GM21390 (cell line): ENCODE results near the gene FLT1.

ENCODE experiments used
- ATAC-seq: cut with Tn5 transposase; IDR thresholded peaks from one replicate; pipeline ENCODE4 v1.9.1; 2021; ENCODE audit not compliant: unreplicated experiment

FLT1 gene

GRCh38 chr13:28429685-28430290, 65.1 kb downstream of the FLT1 start:
- peak; percentile 91 for ATAC-seq

DNA sequence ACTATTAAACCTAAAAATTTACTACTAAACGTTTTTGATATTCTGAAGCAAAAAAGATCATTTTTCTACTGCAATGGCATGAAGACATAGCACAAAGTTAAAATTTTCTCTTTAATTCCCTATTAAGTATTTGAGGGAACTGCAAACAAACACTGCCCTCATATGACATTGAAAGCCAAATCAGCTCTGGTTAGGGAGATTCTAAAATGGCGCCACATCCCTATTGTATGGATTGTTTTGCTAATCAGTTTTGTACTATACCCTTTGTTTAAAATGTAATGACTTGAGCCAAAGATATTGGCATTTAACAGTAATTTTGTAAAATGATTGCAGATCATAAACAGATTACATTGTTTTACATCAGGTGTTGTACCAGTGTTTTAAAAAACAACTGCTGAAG, 65.8 kb downstream of the FLT1 start:
- no peak for ATAC-seq

GRCh38 chr13:28426381-28426780, 68.5 kb downstream of the FLT1 start:
- no peak for ATAC-seq

GRCh38 chr13:28425793-28426192, 69.1 kb downstream of the FLT1 start:
- no peak for ATAC-seq

DNA sequence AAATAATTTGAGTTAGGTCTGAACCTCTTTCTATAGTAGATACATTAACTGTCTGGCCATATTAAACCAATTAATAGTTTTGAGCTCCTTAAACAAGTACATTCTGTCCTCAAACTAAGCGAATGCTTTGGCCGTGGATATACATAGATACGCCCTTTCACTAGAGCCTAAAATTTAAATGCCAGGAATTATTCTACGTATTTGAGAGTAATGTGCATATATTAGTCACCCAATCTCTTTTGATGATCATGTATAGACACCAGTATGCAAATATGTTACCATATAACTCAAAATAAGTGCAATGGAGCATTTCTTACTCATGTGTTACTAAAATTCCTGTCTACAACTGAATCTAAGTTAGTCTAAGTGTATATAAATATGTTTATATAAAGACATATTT, 70.4 kb downstream of the FLT1 start:
- no peak for ATAC-seq

- ATAC-seq = peak; percentile 64
Observed at GRCh38 chr13:28423010-28423409, 71.9 kb downstream of the FLT1 start.

- ATAC-seq = no peak
Observed at GRCh38 chr13:28421676-28422410, 73.1 kb downstream of the FLT1 start.

GRCh38 chr13:28420704-28421103, 74.2 kb downstream of the FLT1 start:
- ATAC-seq = no peak

DNA sequence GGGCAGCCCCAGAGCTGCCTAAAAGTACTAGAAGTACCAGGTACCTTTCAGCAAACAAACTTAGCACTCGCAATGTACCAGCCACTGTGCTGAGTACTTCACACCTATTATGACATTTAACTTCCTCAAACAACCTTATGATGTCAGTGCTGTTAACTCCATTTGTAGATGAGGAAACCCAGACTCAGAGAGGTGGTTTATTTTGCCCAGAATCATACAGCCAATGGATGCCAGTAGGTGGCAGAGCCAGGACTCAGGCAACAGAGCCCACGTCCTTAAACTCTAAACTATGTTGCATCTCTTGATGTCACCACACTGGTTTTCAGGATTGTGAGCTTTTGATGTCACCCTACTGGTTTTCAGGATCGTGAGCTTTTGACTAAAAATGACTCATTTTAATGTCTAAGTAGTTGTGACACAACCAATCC, 78.9 kb downstream of the FLT1 start:
- ATAC-seq = no peak

- ATAC-seq = peak; percentile 68
Observed at GRCh38 chr13:28413999-28414398, 80.9 kb downstream of the FLT1 start.

DNA sequence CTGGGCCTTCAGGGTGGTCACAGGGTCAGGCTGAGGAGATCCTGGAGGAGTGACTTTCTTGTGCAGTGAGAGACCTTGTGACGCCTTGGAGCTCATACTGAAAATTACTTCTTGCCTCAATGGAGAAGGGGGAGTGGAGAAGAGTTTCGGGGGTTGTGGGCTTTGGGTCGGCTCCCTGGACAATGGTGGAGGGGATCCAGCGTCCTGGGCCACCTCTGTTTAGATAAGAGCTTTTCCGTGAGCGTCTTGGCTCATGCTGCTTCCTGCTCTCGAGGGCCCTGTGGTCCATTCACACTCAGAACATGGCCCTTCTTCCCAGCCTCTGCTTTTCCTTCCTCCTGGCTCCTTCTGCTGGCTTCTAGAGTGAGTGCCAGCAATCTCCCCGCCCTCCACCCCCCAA, 81.9 kb downstream of the FLT1 start:
- no peak for ATAC-seq

GRCh38 chr13:28411831-28412353, 83.0 kb downstream of the FLT1 start:
- ATAC-seq = no peak

DNA sequence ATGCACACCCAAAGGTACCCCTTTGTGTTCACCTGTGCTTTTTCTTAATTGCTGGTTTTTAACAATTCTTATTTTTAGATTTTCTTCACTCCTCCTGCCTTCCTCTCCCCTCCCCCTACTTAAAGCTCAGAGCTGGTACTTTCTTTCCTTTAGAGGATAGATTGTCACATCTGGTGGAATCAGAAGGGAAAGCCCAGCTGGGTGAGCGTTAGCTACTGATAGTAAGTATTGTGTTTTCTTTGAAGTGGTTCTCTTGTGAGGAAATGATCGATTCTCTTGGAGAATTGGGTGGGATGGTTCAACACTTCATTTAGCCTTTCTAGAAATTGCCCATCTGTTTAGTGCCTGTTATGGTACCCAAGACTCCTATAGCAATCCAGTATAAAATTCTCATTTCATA, 84.8 kb downstream of the FLT1 start:
- no peak for ATAC-seq

GRCh38 chr13:28409648-28410047, 85.3 kb downstream of the FLT1 start:
- ATAC-seq = no peak

DNA sequence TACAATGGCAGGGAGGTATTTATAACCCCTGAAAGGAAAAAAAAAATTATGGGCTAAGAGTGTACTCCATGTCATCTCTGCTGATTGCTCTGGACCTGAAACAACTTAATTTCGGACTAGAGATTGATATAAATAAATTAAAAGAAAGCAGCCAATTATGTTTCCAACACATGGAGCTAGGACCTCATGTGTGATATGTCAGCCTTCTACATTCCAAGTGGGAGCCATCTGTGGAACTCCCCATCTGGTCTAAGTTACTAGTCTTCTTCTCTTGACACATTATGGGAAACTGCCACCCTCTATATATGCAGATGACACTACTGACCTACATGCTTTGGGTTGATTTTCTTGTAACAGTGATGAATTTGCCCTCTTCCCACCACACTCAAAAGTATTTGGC, 86.1 kb downstream of the FLT1 start:
- no peak for ATAC-seq

- no peak for ATAC-seq
Observed at GRCh38 chr13:28408235-28408848, 86.6 kb downstream of the FLT1 start.

GRCh38 chr13:28406733-28407266, 88.1 kb downstream of the FLT1 start:
- no peak for ATAC-seq

DNA sequence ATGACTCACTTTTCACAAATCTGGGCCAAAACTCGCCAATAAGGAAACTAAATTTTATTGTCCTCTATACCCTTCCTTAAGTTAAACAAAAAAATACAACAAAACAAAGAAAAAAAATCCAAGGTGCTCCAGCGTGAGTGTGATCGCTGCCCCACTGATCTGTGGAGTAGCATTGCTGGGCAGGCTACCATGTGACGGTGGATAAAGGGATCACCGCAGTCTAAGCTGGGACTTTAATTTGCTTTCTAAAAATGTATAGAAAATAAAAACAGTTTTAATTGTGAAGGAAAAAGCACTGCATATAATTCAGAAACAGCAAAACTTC, 92.9 kb downstream of the FLT1 start:
- ATAC-seq = no peak

DNA sequence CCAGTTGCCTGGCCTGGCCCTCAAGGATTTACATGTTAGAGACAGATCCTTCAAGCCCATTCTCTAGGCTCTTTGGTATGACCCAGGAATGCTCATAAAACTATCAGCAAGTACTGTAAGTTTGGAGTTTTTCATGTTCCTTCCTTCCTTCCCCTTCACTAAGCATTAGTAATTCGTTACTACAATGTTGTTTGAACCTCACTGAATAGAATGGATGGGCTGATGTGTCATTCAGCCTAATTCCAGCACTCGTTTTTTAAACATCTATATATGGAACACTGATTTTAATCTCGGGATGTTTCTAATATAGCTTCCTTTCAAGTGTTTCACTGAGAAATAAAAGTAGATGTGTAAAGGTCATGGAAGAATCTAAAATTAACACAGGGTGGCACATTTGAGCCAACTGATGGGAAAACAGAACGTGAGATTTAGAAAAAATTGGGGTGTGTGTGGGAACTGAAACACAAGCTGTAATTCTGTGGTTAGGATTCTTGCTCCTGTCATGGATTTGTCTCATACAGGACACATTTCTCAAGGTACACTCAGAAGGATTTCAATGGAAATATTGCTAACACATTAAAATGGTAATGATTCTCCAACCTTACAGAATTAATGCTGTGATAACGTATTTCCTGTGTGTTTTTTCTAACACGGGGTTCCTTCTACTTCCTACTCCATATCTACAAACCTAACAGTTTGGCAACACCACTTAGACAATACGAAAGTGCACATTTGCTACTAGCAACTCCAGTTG, 93.4 kb downstream of the FLT1 start:
- ATAC-seq = no peak

DNA sequence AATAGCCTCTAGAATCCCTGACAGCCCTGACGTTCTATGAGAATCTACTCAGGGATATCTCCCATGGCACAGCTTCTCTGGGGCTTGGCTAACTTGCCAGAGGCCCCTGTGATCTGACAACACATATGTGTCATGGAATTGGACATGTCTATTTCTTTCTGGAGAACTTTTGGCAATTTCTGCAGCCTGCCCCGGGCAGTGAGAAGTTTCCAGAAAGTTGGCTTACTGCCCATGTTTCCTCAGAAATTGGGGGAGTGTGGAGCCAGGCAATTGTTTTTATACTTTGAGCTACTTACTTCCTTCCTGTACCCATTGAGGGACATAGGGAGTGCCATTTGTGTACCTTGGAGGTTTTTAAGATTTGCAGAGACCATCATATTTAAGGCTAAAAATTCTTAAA, 98.9 kb downstream of the FLT1 start:
- ATAC-seq = no peak

- ATAC-seq = no peak
Observed at GRCh38 chr13:28394422-28394821, 100.5 kb downstream of the FLT1 start.
